ENCODE results near the gene TDRD7. TPM values are rescaled to one million over a fixed set of nuclear protein-coding genes. Genes with fewer than 3 reads are reported as not detected.
"Not testable (repeated sequence)": the region's sequence is repeated elsewhere in the genome, so short reads cannot be mapped to it uniquely, and the experiment has no call there.

The TDRD7 gene
- polyA plus RNA-seq, 1 donor (not counting 4 experiments of a cell fraction or from before 2014, with no cell fraction given): 10.5 TPM

GRCh38 chr9:97447001-97447400, 35.1 kb downstream of the TDRD7 start:
- no peak overlapping the region for H3K27ac ChIP-seq (ENCODE audit: control insufficient read depth, insufficient read depth, low read length)
- no peaks in the 10 kb centered on the region for H3K4me1 ChIP-seq (ENCODE audit: control insufficient read depth, extremely low read depth, insufficient read depth, low read length)
- no peak overlapping the region for H3K4me3 ChIP-seq (ENCODE audit: control insufficient read depth in 2 of 3, extremely low read depth in 1 of 3, insufficient read depth in 2 of 3, low read depth in 1 of 3, low read length in 3 of 3)
- DNase-seq (ENCODE audit: low read depth, low spot score) (no peak), FAIRE-seq (no peak)
- TF ChIP-seq EZH2 (IDR thresholded peaks at IDR 0.05; ENCODE audit: low read length) (no peak), CTCF (optimal IDR thresholded peaks at IDR 0.05 in 1 of 3, IDR thresholded peaks at IDR 0.05 in 1 of 3, conservative IDR thresholded peaks at IDR 0.05 in 1 of 3; ENCODE audit: extremely low read depth in 1 of 3, insufficient read depth in 2 of 3, low read length in 3 of 3) (no peak)
- H3K9me1 ChIP-seq (ENCODE audit: control insufficient read depth, extremely low read depth, insufficient read depth, low read length): no peaks in the 10 kb centered on the region
- dilution Hi-C loops (cut with MboI; ENCODE audit: extremely low pct_ligation_motif_present, low sequenced_read_pairs): no loop called here
- no peaks in the 10 kb centered on the region for H3K79me2 ChIP-seq (ENCODE audit: control insufficient read depth, insufficient read depth, low read length)
- no peak overlapping the region for H3K4me2 ChIP-seq (ENCODE audit: control insufficient read depth, extremely low read depth, insufficient read depth, low read depth, low read length)
- no peaks in the 10 kb centered on the region for H4K20me1 ChIP-seq (ENCODE audit: control insufficient read depth, extremely low read depth, insufficient read depth, low read length)
- no peak overlapping the region for H3K9ac ChIP-seq (ENCODE audit: control insufficient read depth, extremely low read depth, insufficient read depth, low read length)
- H3K27me3 ChIP-seq (ENCODE audit: control insufficient read depth, extremely low read depth, insufficient read depth, low read length): no peaks in the 10 kb centered on the region
- H2AFZ ChIP-seq (ENCODE audit: control insufficient read depth, low read length): no peak overlapping the region
- H3K36me3 ChIP-seq (ENCODE audit: control insufficient read depth in 2 of 2, extremely low read depth in 1 of 2, insufficient read depth in 2 of 2, low read length in 2 of 2): no peaks in the 10 kb centered on the region
- H3K9me3 ChIP-seq (ENCODE audit: control insufficient read depth, low read depth, low read length): no peaks in the 10 kb centered on the region

GRCh38 chr9:97453573-97453972, 41.7 kb downstream of the TDRD7 start:
- FAIRE-seq; H3K27ac ChIP-seq (ENCODE audit: control insufficient read depth, insufficient read depth, low read length); H3K4me1 ChIP-seq (ENCODE audit: control insufficient read depth, extremely low read depth, insufficient read depth, low read length); H4K20me1 ChIP-seq (ENCODE audit: control insufficient read depth, extremely low read depth, insufficient read depth, low read length); H3K9me3 ChIP-seq (ENCODE audit: control insufficient read depth, low read depth, low read length); H3K79me2 ChIP-seq (ENCODE audit: control insufficient read depth, insufficient read depth, low read length); DNase-seq (ENCODE audit: low read depth, low spot score); H3K4me2 ChIP-seq (ENCODE audit: control insufficient read depth, extremely low read depth, insufficient read depth, low read depth, low read length); H3K27me3 ChIP-seq (ENCODE audit: control insufficient read depth, extremely low read depth, insufficient read depth, low read length); H3K9ac ChIP-seq (ENCODE audit: control insufficient read depth, extremely low read depth, insufficient read depth, low read length); H3K9me1 ChIP-seq (ENCODE audit: control insufficient read depth, extremely low read depth, insufficient read depth, low read length); H2AFZ ChIP-seq (ENCODE audit: control insufficient read depth, low read length); H3K36me3 ChIP-seq (ENCODE audit: control insufficient read depth in 2 of 2, extremely low read depth in 1 of 2, insufficient read depth in 2 of 2, low read length in 2 of 2); dilution Hi-C loops (cut with MboI; ENCODE audit: extremely low pct_ligation_motif_present, low sequenced_read_pairs); H3K4me3 ChIP-seq (ENCODE audit: control insufficient read depth in 2 of 3, extremely low read depth in 1 of 3, insufficient read depth in 2 of 3, low read depth in 1 of 3, low read length in 3 of 3): not testable (repeated sequence)

DNA sequence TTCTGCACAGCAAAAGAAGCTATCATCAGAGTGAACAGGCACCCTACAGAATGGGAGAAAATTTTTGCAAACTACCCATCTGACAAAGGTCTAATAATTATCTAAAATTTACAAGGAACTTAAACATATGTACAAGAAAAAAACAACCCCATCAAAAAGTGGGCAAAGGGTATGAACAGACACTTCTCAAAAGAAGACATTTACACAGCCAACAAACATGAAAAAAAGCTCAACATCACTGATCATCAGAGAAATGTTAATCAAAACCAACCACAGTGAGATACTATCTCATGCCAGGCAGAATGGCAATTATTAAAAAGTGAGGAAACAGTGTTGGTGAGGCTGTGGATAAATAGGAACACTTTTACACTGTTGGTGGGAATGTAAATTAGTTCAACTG, 44.9 kb downstream of the TDRD7 start:
- H3K9me3 ChIP-seq (ENCODE audit: control insufficient read depth, low read depth, low read length); FAIRE-seq; H3K27me3 ChIP-seq (ENCODE audit: control insufficient read depth, extremely low read depth, insufficient read depth, low read length); H3K36me3 ChIP-seq (ENCODE audit: control insufficient read depth in 2 of 2, extremely low read depth in 1 of 2, insufficient read depth in 2 of 2, low read length in 2 of 2); H3K9me1 ChIP-seq (ENCODE audit: control insufficient read depth, extremely low read depth, insufficient read depth, low read length); DNase-seq (ENCODE audit: low read depth, low spot score); H3K4me1 ChIP-seq (ENCODE audit: control insufficient read depth, extremely low read depth, insufficient read depth, low read length); dilution Hi-C loops (cut with MboI; ENCODE audit: extremely low pct_ligation_motif_present, low sequenced_read_pairs); H4K20me1 ChIP-seq (ENCODE audit: control insufficient read depth, extremely low read depth, insufficient read depth, low read length); H3K27ac ChIP-seq (ENCODE audit: control insufficient read depth, insufficient read depth, low read length); H3K4me3 ChIP-seq (ENCODE audit: control insufficient read depth in 2 of 3, extremely low read depth in 1 of 3, insufficient read depth in 2 of 3, low read depth in 1 of 3, low read length in 3 of 3); H3K79me2 ChIP-seq (ENCODE audit: control insufficient read depth, insufficient read depth, low read length); H3K9ac ChIP-seq (ENCODE audit: control insufficient read depth, extremely low read depth, insufficient read depth, low read length); H2AFZ ChIP-seq (ENCODE audit: control insufficient read depth, low read length); H3K4me2 ChIP-seq (ENCODE audit: control insufficient read depth, extremely low read depth, insufficient read depth, low read depth, low read length): not testable (repeated sequence)

Measured in keratinocyte (primary cell).